GM19463 (cell line): ENCODE measurements around the gene FAM228B.
"Not testable (repeated sequence)": the region's sequence is repeated elsewhere in the genome, so short reads cannot be mapped to it uniquely, and the experiment has no call there.

Experiments
- ATAC-seq: cut with Tn5 transposase; IDR thresholded peaks from one replicate; pipeline ENCODE4 v1.9.1; 2021; ENCODE audit warnings: mild to moderate bottlenecking, moderate library complexity; ENCODE audit not compliant: unreplicated experiment

FAM228B gene

DNA sequence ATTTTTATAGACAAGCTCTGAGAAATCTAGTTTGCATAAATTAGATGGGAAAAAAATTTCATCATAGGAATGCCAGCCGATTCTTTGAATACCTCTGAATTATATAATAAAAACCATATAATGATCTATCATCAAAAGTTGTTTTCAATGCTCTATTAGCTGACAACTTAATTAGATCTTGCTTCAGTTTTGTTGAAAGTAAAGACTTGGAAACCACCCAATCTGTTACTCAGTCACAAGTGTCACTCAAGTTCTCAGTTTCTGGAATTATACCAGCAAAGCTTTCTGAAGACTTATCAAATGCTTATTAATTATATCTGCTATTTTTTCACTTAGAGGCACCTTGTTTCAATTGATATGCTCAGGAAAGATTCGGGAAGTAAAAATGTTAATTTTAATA lies 21.3 kb upstream of the FAM228B start:
- no peak for ATAC-seq

DNA sequence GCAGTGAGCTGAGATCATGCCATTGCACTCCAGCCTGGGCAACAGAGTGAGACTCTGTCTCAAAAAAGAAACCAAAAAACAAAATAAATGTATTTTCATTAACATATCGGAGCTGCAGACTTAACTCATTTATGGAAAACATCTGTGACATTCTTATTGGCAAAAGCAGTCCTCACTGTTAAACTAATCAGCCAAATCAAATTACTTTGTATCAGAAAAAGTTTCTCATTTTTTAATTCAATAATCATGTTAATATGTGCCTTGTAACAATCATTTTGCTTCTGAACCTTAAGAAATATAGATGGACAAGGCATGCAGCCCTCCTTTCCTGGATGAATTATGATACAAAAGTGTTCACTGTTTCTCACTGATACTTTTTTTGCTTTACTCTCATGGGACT lies 20.6 kb upstream of the FAM228B start:
- no peak for ATAC-seq

DNA sequence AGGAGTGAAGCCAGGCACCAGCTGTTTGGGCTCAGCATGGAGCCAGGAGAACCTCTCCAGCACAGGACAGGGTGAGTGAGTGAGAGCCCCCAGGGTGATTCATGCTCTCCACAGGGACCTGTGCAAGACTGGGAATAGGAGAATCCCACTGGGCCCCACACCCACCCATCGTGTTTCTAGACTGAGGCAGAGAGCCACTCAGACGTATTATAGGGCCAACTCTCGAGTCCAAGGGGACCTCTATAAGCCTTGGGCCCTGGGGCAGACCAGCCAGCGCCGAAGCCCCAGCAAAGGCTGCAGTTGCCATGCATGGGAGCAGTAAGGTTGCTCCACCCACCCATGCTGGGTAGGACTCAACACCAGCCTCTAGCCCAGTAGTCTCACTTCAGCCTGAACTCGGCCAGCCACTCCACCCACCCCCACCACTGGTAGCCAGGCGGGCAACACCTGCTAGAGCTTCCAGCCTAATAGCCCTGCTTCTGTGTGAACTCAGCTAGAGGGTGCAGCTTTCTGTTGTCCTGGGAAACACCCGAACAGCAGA lies 19.1 kb upstream of the FAM228B start:
- ATAC-seq = no peak

DNA sequence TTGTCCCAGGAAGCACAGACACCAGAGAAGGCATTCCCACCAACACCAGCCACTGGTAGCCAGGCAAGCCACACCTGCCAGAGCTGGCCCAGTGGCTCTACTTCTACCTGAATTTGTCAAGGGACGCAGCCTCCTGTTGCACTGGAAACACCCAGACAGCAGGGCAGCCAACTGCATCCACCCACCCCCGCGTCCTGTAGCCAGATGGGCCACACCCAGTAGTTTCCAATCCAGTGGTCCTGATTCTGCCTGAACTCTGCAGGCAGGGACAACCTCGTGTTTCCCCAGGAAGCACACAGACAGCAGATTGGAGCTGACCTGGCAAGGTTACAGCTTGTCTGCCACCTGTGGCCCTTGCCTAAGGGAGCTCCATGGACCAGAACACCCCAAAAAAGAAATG lies 18.4 kb upstream of the FAM228B start:
- no peak for ATAC-seq

DNA sequence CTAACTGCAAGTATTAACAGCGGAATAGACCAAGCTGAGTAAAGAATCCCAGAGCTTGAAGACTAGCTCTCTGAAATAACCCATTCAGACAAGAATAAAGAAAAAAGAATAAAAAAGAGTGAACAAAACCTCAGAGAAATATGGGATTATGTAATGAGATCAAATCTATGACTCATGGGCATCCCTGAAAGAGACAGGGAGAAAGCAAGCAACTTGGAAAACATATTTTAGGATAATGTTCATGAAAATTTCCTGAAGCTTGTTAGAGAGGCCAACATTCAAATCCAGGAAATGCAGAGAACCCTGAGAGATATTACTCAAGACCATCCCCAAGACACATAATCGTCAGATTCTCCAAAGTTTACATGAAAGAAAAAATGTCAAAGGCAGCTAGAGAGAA lies 17.5 kb upstream of the FAM228B start:
- no peak for ATAC-seq

GRCh38 chr2:24106786-24107185 lies 16.5 kb upstream of the FAM228B start:
- ATAC-seq = no peak

DNA sequence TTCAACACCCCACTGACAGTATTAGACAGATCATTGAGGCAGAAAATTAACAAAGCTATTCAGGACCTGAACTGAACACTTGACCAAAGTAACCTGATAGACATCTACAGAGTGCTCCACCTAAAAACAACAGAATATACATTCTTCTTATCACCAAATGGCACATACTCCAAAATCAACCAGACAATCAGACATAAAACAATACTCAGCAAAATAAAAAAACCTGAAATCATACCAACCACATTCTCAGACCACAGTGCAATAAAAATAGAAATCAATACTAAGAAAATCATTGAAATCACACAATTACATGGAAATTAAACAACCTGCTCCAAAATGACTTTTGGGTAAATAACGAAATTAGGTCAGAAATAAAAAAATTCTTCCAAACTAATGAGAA lies 15.9 kb upstream of the FAM228B start:
- ATAC-seq = no peak

GRCh38 chr2:24109431-24109830 lies 13.8 kb upstream of the FAM228B start:
- ATAC-seq = not testable (repeated sequence)

DNA sequence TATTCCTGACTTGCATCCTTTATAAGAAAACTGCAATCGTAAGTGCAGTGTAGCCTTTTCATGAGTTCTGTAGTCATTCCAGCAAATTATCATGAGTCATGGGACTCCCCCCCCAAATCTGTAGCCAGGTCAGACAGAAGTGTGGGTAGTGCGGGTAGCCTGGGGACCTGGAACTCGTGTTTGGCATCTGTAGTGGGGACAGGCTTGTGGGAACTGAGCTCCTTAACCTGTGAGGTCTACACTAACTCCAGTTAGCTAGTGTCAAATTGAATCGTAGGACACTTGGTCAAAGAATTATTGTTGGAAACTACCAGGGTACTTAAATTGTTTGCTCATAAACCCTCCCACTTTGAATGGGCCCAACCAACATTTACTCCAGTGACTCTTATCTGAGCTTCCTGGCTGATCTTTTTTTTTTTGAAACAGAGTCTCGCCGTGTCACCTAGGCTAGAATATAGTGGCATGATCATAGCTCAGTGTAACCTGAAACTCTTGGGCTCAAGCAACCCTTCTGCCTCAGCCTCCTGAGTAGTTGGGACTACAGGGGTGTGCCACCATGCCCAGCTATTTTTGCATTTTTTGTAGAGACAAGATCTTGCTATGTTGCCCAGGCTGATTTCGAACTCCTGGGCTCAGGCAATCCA lies 12.5 kb upstream of the FAM228B start:
- ATAC-seq = no peak

- no peak for ATAC-seq
Measured at GRCh38 chr2:24111407-24111901, 11.8 kb upstream of the FAM228B start.

GRCh38 chr2:24115057-24115456 lies 8.2 kb upstream of the FAM228B start:
- no peak for ATAC-seq

DNA sequence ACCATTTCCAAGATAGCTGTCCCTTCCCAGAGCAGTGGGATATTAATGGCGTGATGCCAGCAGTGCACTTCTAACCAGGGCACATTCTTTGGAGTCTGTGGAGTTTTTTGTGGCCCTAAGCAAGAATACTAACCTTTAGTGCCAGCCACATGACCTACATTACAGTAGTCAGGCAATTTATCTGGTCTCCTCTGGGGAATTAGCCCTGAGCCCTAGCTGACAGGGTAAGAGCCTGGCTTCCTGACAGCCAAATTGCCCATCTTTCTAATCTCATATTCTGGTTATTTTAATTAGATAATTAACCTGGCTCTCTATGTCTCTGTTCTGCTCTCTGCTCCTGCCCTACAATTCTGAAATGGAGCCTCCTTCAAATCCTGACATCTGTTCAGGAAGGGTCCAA lies 5.4 kb upstream of the FAM228B start:
- no peak for ATAC-seq

DNA sequence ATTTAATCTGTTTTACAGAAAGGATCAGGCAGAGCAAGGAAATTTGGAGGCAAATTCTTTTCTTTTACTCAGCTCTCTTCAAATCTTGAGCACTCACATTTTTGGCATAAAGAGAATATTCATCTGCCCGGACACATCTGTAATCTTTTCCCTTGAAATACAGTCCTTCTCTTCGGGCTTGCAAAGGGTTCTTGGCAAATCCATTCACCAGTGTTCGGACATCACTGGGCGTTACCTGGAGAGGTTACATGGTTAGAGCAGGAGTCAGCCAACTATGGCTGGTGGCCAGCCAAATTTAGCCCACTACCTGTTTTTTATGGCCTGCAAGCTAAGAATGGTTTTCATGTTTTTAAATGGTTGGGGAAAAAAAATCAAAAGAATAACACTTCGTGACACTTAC lies 2.2 kb upstream of the FAM228B start:
- no peak for ATAC-seq

DNA sequence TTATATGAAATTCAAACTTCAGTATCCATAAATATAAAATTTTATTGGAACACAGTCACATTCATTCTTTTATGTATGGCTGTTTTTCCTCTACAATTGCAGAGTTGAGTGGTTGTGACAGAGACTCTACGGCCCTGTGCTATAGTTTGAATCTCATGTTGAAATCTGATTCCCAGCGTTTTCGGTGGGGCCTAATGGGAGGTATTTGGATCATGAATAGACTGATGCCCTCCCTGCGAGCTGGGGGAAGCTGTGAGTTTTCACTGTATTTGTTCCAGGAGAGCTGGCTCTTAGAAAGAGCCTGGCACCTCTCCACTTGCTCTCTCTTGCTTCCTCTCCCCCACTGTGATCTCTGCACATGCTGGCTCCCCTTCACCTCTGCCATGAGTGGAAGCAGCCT lies 1.8 kb upstream of the FAM228B start:
- no peak for ATAC-seq

DNA sequence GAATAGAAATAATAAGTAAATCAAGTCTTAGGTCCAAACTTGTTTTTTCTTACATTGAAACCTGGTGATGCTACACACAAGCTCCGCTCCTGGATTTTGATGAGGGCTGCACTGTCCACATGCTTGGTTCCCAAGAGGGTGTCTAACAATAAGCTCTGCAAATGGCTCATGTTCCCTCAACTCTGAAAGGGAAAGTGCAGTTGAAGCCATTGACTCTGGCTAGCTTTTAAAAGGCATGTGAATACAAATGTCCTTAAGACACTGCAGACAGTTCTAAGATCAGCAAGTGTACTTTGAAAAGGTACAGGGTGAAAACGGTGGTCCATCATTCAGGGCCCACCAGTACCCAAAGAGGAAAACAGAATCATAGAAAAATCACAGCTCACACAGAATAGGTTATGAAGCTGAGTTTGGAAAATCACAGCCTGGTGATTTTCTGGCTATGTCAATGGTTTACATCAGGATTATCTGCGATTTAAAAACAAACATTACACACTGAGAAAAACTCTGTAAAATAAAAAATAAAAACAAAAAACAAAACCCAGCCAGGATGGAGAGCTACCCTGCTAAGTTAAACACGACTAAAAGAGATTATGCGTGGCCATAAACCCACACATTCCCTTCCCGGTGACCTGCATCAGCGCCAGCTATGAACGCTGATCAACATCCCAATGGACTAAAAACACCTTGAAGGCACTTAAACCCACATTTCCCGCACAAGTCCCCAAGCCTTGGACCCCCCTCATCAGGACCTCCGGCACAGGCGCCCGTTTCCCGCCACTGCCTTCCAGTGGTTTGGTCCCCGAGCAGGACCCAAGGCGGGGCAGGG lies 689 bp upstream of the FAM228B start:
- no peak for ATAC-seq

- ATAC-seq = peak; percentile 11
Measured at GRCh38 chr2:24123922-24124580, 782 bp downstream of the FAM228B start.

DNA sequence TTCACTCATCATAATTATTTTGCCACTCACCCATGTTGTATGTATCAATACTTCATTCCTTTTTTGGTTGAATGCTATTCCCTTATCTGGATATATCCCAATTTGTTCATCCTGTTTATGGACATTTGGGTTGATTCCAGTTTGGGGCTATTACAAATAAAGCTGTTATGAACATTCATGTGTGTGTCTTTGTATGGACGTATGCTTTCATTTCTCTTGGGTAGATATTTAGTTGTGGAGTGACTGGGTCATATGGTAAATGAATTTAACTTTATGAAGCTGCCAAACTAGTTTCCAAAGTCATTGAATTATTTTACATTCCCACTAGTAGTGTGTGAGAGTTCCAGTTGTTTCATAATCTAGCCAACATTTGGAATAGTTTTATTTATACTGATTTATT lies 2.7 kb downstream of the FAM228B start:
- ATAC-seq = no peak

GRCh38 chr2:24132543-24132942 lies 9.3 kb downstream of the FAM228B start:
- ATAC-seq = no peak

- not testable (repeated sequence) for ATAC-seq
Measured at GRCh38 chr2:24140305-24140704, 17.0 kb downstream of the FAM228B start.

DNA sequence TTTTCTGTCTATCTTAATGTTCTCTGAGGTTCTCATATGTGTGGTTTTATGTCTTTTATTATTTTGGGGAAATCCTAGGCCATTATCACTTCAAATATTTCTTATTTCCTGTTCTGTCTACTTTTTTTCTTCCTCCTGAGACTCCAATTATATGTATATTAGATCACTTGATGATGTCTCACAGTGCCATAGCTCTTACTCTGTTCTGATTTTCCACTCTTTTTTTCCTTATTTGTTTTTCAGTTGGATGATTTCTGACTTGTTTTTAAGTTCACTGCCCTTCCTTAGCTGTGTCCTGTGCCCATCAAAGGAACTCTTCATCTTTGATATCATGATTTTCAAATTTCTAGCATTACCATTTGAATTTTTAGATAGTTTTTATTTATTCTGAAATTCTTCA lies 24.1 kb downstream of the FAM228B start:
- ATAC-seq = no peak

DNA sequence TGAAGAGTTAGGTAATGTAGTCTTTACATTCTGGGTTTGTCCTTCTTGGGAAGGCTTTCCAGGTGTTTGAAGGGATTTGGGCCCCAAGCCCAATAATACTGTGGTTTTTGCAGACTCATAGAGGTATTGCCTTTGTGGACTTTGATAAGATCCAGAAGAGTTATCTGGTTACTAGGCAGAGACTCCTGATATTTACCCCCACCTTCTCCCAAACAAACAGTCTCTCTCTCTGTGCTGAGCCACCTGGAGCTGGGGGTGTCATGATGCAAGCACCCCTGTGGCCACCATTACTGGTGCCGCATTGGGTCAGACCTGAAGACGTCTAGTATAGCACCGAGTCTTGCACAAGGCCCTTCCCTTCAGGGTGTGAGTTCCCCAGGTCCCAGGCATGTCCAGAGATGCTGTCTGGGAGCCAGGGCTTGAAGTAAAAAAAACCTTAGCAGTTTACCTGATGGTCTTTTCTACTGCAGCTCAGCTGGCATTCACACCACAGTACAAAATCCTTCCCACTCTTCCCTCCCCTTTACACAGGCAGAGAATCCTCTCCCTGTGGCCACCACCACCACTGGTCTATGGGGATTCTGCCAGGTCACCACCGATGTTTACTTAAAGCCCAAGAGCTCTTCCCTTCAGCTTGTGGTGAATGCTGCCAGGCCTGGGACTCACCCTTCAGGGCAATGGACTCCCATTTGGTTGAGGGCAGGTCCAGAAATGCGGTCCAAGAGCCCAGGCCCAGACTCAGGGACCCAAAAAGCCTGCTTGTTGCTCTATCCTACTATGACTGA lies 29.3 kb downstream of the FAM228B start:
- ATAC-seq = no peak
